ENCODE data around the gene SIX2. TPM values are rescaled to one million over a fixed set of nuclear protein-coding genes. Genes with fewer than 3 reads are reported as not detected.

Gene SIX2
- total RNA-seq, 6 donors from 2014 or later = 0.61 to 1.3 (median 1.2) TPM; not detected in 3

GRCh38 chr2:45031028-45031427, 21.8 kb upstream of the SIX2 start:
- Histone ChIP-seq H3K36me3 (no peaks in the 10 kb centered on the region), H3K4me3 (no peak overlapping the region), H3K27me3 (no peaks in the 10 kb centered on the region), H3K9me3 (no peaks in the 10 kb centered on the region), H3K4me1 (no peaks in the 10 kb centered on the region), H3K27ac (no peak overlapping the region)
- TF ChIP-seq CTCF (IDR thresholded peaks at IDR 0.05) (no peak), POLR2A (IDR thresholded peaks at IDR 0.05) (no peak), EP300 (IDR thresholded peaks at IDR 0.05) (no peak), POLR2AphosphoS5 (IDR thresholded peaks at IDR 0.05) (no peak)
- no peak for DNase-seq
- WGBS, 2 donors = 81 to 92% methylated on average over 3 of the region's 3 CpGs
- ATAC-seq (ENCODE audit: low FRiP score in 2 of 2) = peak in 1 of 2 donors; percentile 73

DNA sequence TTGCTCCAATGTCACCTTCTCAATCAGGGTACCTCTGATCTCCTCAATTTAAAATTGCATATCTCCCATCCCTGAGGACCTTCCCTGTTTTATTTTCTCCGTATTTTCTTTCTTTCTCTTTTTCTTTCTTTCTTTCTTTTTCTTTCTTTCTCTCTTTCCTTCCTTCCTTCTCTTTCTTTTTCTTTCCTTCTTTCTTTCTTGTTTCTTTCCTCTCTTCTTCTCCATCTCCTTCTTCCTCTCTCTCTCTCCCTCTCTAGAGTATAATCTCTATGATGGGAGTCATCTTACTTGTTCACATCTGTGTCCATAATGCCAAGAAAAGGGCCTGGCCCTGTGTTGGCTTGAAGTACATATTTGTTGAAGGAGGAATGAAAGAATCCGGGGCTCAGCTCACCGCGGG, 21.3 kb upstream of the SIX2 start:
- 81 to 93% methylated on average over 4 of the region's 4 CpGs for WGBS, 2 donors
- Histone ChIP-seq H3K4me1 (no peaks in the 10 kb centered on the region), H3K9me3 (no peaks in the 10 kb centered on the region), H3K36me3 (no peaks in the 10 kb centered on the region), H3K4me3 (no peak overlapping the region), H3K27me3 (no peaks in the 10 kb centered on the region), H3K27ac (no peak overlapping the region)
- no peak for TF ChIP-seq EP300 (IDR thresholded peaks at IDR 0.05)
- TF ChIP-seq CTCF (IDR thresholded peaks at IDR 0.05) = no peak
- TF ChIP-seq POLR2A (IDR thresholded peaks at IDR 0.05) = no peak
- TF ChIP-seq POLR2AphosphoS5 (IDR thresholded peaks at IDR 0.05) = no peak
- ATAC-seq (ENCODE audit: low FRiP score in 2 of 2) = no peak
- DNase-seq = no peak

GRCh38 chr2:45029215-45029614, 20.0 kb upstream of the SIX2 start:
- 58 to 74% methylated on average over 4 to 6 of the region's 6 CpGs for WGBS, 2 donors
- no peak for ATAC-seq (ENCODE audit: low FRiP score in 2 of 2)

DNA sequence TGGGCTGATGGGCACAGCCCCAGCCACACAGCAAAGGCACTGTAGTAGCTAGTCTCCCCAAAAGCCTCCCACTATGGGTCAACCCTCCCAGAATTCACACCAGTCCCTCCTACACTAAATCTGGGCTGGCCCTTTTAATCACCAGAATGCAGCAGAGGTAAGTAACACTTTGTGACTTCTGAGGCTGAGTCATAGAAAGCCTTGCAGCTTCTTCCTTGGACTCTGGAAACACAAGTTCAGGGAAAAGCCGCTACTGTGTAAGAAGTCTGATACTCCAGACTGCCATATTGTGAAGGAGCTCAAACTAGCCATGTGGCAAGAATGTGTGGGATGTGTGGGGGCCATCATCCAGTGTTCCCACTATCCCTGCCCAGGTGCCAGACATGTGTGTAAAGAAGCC, 19.0 kb upstream of the SIX2 start:
- TF ChIP-seq CTCF (IDR thresholded peaks at IDR 0.05) (no peak), POLR2A (IDR thresholded peaks at IDR 0.05) (no peak), POLR2AphosphoS5 (IDR thresholded peaks at IDR 0.05) (no peak), EP300 (IDR thresholded peaks at IDR 0.05) (no peak)
- no peak for ATAC-seq (ENCODE audit: low FRiP score in 2 of 2)
- 83 to 91% methylated on average over 1 of the region's 1 CpG for whole genome bisulfite sequencing, 2 donors

More at GRCh38 chr2:45029215-45029614, 20.0 kb upstream of the SIX2 start:
- TF ChIP-seq POLR2A (IDR thresholded peaks at IDR 0.05) (no peak), CTCF (IDR thresholded peaks at IDR 0.05) (no peak), POLR2AphosphoS5 (IDR thresholded peaks at IDR 0.05) (no peak), EP300 (IDR thresholded peaks at IDR 0.05) (no peak)
- H3K4me3 ChIP-seq = no peak overlapping the region
- no peaks in the 10 kb centered on the region for H3K36me3 ChIP-seq
- H3K27me3 ChIP-seq = no peaks in the 10 kb centered on the region
- H3K9me3 ChIP-seq = no peaks in the 10 kb centered on the region
- H3K27ac ChIP-seq = no peak overlapping the region
- H3K4me1 ChIP-seq = peaks cover 0 to 3% (median 0%) of the 10 kb centered on the region in 4 donors
- DNase-seq = no peak

DNA sequence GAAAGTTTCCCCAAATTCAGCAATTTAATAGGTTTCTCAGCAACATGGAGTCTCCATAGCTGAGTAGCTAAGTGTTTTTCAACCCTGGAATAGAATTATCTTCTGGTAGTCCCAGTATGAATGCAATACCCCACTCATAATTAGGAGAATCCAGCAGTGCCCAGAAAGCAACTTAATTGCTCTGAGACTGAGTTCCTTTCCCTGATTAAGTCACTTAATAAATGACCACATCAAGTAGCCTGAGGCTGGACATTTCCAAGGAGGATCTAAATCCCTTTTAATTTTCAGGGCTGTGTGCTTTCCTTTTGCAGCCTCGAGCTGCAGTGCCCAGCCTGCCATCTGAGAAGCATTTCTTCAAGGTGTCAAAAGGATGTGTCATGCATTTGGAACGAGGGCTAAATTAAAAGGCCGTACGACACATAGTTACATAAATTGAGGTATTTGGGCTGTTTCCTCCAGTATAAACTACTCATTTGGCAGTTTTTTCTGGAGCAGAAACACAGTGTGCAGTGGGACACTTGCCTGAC, 17.7 kb upstream of the SIX2 start:
- H3K36me3 ChIP-seq = no peaks in the 10 kb centered on the region
- TF ChIP-seq POLR2AphosphoS5 (IDR thresholded peaks at IDR 0.05) (no peak), POLR2A (IDR thresholded peaks at IDR 0.05) (no peak), EP300 (IDR thresholded peaks at IDR 0.05) (no peak), CTCF (IDR thresholded peaks at IDR 0.05) (no peak)
- no peaks in the 10 kb centered on the region for H3K27me3 ChIP-seq
- 81 to 85% methylated on average over 4 of the region's 4 CpGs for WGBS, 2 donors
- no peak overlapping the region for H3K27ac ChIP-seq
- H3K9me3 ChIP-seq = no peaks in the 10 kb centered on the region
- H3K4me3 ChIP-seq = no peak overlapping the region
- DNase-seq = no peak
- H3K4me1 ChIP-seq = peaks cover 0 to 3% (median 0%) of the 10 kb centered on the region in 4 donors
- ATAC-seq (ENCODE audit: low FRiP score in 2 of 2) = no peak

More for the DNA sequence above, 19.0 kb upstream of the SIX2 start:
- Histone ChIP-seq H3K36me3 (no peaks in the 10 kb centered on the region), H3K27me3 (no peaks in the 10 kb centered on the region), H3K4me3 (no peak overlapping the region), H3K4me1 (peaks cover 0 to 3% (median 0%) of the 10 kb centered on the region in 4 donors), H3K9me3 (no peaks in the 10 kb centered on the region), H3K27ac (no peak overlapping the region)
- DNase-seq = no peak
